Bronchial epithelial cell (primary cell): Measurements from ENCODE around the gene PTPRN2. TPM values are rescaled to one million over a fixed set of nuclear protein-coding genes. Genes with fewer than 3 reads are reported as not detected.

Source experiments
- DNase-seq: peaks from one replicate; pipeline ENCODE4 v3.0.0-alpha.2; 2010; ENCODE audit warnings: low read depth
- FAIRE-seq: peaks from 2 replicates; lab custom pipeline; 2011; peaks lifted over from hg19 to GRCh38; lab: Jason Lieb, UNC
- H3K27me3 ChIP-seq: 2 replicates; pipeline ENCODE4 v1.5.1; 2011; ENCODE audit warnings: low read length; ENCODE audit not compliant: control insufficient read depth, insufficient read depth
- H3K36me3 ChIP-seq: 2 replicates; pipeline ENCODE4 v1.5.1; 2011; ENCODE audit warnings: low read length; ENCODE audit not compliant: control insufficient read depth, insufficient read depth
- H3K4me3 ChIP-seq: 2 replicates; pipeline ENCODE4 v1.5.1; 2011; ENCODE audit warnings: mild to moderate bottlenecking, low read depth, low read length, control low read depth
- total RNA-seq: library from RNA; depleted of rRNA; stranded (reverse); fragments of >200 nt; gene quantifications from 2 replicates; pipeline ENCODE4 v1.2.1, GENCODE V29; 2014
- TF ChIP-seq, protein P1 (sequence below): IDR thresholded peaks from 2 replicates; pipeline ENCODE4 v1.5.1; 2011; ENCODE audit warnings: mild to moderate bottlenecking, moderate library complexity, low read length, control low read depth, inconsistent platforms; ENCODE audit not compliant: insufficient read depth, severe bottlenecking

The PTPRN2 gene
- total RNA-seq, 1 donor from 2014 or later = 1.1 TPM

DNA sequence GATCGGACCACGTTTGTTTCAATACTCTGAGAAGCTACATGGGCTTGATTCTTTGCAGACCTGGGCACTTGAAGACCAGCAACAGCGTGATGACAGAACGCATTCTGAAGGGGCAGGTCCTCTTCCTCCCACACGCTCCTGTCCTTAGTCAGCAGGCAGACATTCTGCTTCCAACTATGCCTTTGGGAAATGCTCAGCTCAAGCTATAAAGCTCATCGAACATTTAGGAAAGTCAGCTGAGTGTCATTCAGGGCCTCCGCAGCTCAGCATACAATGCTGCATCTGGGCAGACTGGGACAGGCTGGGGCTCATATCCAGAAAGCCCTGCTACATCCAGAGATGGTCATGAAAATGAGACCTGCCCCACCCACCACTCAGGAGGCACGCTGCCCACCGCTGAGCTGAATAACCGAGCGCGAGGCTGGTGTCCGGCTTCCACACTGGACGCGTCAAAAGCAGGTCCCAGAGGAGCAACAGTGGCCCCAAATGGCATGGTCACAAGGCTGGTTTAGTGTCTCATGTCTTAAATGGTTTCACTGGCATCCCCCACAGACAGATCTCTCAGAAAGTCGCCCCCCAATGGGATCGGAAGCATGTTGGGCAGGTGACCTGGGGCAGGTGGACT is 976.8 kb downstream of the PTPRN2 start:
- Histone ChIP-seq H3K4me3 (no peak overlapping the region), H3K27me3 (no peaks in the 10 kb centered on the region), H3K36me3 (no peaks in the 10 kb centered on the region)
- DNase-seq (no peak), FAIRE-seq (no peak)
- TF ChIP-seq, protein P1, sequence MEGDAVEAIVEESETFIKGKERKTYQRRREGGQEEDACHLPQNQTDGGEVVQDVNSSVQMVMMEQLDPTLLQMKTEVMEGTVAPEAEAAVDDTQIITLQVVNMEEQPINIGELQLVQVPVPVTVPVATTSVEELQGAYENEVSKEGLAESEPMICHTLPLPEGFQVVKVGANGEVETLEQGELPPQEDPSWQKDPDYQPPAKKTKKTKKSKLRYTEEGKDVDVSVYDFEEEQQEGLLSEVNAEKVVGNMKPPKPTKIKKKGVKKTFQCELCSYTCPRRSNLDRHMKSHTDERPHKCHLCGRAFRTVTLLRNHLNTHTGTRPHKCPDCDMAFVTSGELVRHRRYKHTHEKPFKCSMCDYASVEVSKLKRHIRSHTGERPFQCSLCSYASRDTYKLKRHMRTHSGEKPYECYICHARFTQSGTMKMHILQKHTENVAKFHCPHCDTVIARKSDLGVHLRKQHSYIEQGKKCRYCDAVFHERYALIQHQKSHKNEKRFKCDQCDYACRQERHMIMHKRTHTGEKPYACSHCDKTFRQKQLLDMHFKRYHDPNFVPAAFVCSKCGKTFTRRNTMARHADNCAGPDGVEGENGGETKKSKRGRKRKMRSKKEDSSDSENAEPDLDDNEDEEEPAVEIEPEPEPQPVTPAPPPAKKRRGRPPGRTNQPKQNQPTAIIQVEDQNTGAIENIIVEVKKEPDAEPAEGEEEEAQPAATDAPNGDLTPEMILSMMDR = no peak

- FAIRE-seq (no peak), DNase-seq (no peak)
- TF ChIP-seq, protein P1 = no peak
- no peak overlapping the region for H3K4me3 ChIP-seq
- no peaks in the 10 kb centered on the region for H3K27me3 ChIP-seq
- H3K36me3 ChIP-seq = no peaks in the 10 kb centered on the region
Measured at GRCh38 chr7:157609932-157610640, 977.5 kb downstream of the PTPRN2 start.

GRCh38 chr7:157609516-157609915 is 978.1 kb downstream of the PTPRN2 start:
- no peaks in the 10 kb centered on the region for H3K36me3 ChIP-seq
- H3K27me3 ChIP-seq = no peaks in the 10 kb centered on the region
- no peak for FAIRE-seq
- DNase-seq = no peak
- TF ChIP-seq, protein P1 = no peak
- H3K4me3 ChIP-seq = no peak overlapping the region

- FAIRE-seq (no peak), DNase-seq (no peak)
- TF ChIP-seq, protein P1 = no peak
- H3K36me3 ChIP-seq = no peaks in the 10 kb centered on the region
- H3K4me3 ChIP-seq = no peak overlapping the region
- no peaks in the 10 kb centered on the region for H3K27me3 ChIP-seq
Measured at GRCh38 chr7:157607218-157607617, 980.4 kb downstream of the PTPRN2 start.

DNA sequence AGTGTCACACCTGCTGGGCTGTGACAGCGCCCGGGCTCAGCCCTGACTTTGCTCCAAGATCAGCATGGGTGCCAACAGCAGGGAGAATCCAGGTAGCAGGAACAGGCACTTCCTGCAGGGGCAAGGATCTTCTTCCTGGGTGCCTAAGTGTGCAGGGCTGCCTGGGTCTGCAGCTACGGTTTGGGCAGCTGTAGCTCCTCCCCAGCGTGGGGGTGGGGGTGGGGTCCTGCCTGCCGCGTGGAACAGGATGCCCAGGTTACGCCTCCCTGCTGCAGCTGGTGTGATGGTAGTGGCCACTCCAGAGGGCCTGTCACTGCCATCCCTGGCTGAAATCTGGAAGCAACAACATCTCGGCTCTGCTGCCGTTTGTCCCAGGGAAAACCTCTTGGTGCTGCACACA is 981.5 kb downstream of the PTPRN2 start:
- no peaks in the 10 kb centered on the region for H3K27me3 ChIP-seq
- DNase-seq (no peak), FAIRE-seq (no peak)
- TF ChIP-seq, protein P1 = no peak
- H3K36me3 ChIP-seq = no peaks in the 10 kb centered on the region
- no peak overlapping the region for H3K4me3 ChIP-seq
